Fibroblast of skin of back (primary cell): ENCODE data around the gene DNAH3. TPM values are rescaled to one million over a fixed set of nuclear protein-coding genes. Genes with fewer than 3 reads are reported as not detected.
A peak's percentile ranks its signal among the peaks of the same experiment; 100 is the strongest.
"Not testable (repeated sequence)": the region's sequence is repeated elsewhere in the genome, so short reads cannot be mapped to it uniquely, and the experiment has no call there.

Experiments used
- DNase-seq: peaks from one replicate; pipeline ENCODE4 v3.0.0-alpha.2; 2013
- polyA plus RNA-seq, 2 experiments: library from polyadenylated mRNA; unstranded; fragments of 120-200 nt; gene quantifications; one replicate each; pipeline ENCODE4 v1.2.1, GENCODE V29; 2013; ENCODE audit not compliant: insufficient read length in 2 of 2

DNAH3 gene, protein sequence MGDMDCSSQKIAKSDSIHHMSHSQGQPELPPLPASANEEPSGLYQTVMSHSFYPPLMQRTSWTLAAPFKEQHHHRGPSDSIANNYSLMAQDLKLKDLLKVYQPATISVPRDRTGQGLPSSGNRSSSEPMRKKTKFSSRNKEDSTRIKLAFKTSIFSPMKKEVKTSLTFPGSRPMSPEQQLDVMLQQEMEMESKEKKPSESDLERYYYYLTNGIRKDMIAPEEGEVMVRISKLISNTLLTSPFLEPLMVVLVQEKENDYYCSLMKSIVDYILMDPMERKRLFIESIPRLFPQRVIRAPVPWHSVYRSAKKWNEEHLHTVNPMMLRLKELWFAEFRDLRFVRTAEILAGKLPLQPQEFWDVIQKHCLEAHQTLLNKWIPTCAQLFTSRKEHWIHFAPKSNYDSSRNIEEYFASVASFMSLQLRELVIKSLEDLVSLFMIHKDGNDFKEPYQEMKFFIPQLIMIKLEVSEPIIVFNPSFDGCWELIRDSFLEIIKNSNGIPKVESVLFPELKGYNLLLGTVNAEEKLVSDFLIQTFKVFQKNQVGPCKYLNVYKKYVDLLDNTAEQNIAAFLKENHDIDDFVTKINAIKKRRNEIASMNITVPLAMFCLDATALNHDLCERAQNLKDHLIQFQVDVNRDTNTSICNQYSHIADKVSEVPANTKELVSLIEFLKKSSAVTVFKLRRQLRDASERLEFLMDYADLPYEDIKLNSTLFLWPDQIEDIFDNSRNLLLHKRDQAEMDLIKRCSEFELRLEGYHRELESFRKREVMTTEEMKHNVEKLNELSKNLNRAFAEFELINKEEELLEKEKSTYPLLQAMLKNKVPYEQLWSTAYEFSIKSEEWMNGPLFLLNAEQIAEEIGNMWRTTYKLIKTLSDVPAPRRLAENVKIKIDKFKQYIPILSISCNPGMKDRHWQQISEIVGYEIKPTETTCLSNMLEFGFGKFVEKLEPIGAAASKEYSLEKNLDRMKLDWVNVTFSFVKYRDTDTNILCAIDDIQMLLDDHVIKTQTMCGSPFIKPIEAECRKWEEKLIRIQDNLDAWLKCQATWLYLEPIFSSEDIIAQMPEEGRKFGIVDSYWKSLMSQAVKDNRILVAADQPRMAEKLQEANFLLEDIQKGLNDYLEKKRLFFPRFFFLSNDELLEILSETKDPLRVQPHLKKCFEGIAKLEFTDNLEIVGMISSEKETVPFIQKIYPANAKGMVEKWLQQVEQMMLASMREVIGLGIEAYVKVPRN (N-terminal part only)
- polyA plus RNA-seq (2013, experiment 1 of 2; ENCODE audit: insufficient read length), result not detected
- polyA plus RNA-seq (2013, experiment 2 of 2; ENCODE audit: insufficient read length), result not detected

GRCh38 chr16:21150375-21151001 is at the start of gene DNAH3:
Gene DNAH3 (minus strand): TSS chr16:21150846. CDS start chr16:21150319, 527 bp downstream.
- DNase-seq, result no peak

- DNase-seq, result no peak
Measured at GRCh38 chr16:21199607-21200218, 49.1 kb upstream of the DNAH3 start.

- no peak for DNase-seq
Measured at GRCh38 chr16:21197621-21198020, 47.0 kb upstream of the DNAH3 start.

DNA sequence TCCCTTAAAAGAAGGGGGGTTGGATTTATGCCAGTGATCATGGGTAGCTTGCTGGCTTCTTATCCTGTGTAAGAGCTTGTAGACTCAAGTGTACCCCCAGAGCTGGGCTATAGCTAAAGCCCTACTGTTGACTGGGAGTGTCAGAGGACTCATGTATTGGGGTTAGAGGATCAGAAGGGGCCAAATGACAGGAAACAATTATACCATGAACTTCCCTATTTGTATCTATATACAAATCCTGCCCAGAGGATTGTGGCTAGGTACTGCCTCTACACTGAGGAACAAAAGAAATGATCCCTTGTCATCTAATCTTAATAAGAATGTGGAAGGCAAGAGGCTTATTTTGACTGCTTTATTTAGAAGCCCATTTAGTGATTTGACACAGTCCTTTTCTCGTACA is 46.5 kb upstream of the DNAH3 start:
- no peak for DNase-seq

DNA sequence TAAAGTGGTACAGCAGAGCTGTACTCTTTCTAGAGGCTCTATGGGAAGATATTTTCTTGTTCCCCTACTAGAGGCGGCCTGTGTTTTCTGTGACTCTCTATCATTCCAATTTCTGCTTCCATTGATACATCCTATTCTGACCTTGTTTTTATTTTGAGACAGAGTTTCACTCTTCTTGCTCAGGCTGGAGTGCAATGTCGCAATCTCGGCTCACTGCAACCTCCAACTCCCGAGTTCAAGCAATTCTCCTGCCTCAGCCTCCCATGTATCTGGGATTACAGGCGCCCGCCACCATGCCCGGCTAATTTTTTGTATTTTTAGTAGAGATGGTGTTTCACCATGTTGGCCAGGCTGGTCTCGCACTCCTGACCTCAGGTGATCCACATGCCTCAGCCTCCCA is 44.7 kb upstream of the DNAH3 start:
- not testable (repeated sequence) for DNase-seq

DNA sequence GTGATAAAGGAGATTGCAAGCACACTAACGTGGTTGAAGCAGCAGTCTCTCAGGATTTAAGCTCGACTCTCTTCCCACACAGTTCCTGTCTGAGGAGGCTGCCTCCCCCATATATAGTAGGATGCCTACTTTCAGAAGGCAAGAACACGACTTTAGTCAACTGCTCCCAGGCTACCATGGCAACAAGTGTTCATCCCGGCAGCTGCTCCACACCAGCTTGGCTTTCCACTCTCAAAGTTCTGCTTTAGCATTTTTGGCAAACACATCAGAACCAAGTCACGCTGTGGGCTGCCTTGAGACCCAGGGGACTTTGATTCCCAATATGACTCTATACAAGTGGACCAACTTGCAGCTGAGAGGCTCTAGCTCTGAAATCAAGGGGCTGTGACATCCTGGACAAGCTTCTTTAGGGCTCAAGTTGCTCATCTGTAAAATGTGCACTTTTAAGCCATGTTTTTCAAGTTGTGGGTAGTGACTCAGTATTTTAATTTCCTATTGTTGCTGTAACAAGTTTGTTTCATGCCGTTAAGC is 44.2 kb upstream of the DNAH3 start:
- peak; percentile 60 for DNase-seq

DNA sequence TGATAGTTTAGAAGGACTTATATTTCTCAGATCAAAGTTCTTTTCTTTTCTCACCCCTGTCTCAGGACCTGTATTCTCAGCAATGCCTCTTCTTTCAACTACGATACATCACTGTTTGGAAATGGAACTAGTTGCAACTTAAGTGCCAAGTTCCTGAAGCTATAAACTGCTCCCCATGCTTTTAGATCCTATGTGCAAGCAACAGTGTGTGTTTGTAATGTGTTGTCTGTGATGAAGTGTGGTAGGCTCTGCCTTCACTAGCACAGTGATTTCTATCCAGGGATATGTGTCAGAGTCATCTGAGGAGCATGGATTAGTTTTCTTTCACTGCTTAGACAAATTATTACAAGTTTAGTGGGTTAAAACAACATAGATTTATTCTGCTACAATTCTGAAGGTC is 42.3 kb upstream of the DNAH3 start:
- no peak for DNase-seq

GRCh38 chr16:21190599-21190998 is 40.0 kb upstream of the DNAH3 start:
- DNase-seq, result peak; percentile 43

DNA sequence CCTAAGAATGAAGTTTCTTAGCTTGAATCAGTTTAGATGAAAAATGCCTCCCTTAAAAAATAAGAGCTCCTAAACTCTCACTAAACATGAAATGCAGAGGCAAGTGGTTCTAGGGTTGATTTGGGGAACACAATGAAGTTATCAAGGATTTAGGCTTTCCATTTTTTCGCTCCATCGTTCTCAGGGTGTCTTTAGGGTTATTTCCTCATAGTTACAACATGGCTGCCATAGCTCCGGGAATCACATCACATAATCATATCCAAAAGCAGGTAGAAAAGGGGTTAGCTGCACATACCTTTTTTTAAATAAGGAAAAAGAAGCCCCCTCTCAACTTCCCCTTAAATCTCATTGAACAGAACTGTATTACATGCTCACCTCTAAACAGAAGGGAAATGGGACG is 39.4 kb upstream of the DNAH3 start:
- no peak for DNase-seq

GRCh38 chr16:21189311-21189710 is 38.7 kb upstream of the DNAH3 start:
- DNase-seq, result no peak

DNA sequence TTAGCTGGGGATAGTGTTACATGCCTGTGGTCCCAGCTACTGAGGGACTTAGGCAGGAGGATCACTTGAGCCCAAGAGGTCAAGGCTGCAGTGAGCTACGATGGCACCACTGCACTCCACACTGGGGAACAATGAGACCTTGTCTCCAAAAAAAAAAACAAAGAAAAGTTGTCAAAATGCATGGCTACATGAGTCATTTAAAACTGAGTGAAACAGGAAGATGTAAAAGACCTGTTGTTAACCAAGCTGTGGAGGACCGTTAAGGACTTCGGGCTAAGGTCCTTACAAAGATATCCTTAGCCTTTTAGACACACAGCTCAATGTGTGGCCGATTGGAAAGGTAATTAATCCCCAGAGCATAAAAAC is 35.7 kb upstream of the DNAH3 start:
- DNase-seq, result no peak

GRCh38 chr16:21185659-21186325 is 35.1 kb upstream of the DNAH3 start:
- no peak for DNase-seq

- DNase-seq, result no peak
Measured at GRCh38 chr16:21184834-21185233, 34.2 kb upstream of the DNAH3 start.

DNA sequence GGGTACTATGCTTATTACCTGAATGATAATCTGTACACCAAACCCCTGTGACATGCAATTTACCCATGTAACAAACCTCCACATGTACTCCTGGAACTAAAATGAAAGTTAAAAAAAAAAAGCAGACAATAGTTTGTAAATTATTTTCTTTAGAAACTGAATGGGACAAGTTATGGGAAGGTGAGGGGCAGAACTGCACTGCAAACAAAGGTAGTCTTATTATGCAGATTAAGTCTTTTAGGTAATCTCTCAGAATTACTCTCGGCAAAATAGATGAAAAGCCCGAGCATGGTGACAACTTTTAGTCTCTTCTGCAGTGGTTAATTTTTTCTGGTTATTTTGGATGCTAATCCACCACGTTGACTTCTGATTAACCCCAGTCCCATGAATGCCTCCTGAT is 33.3 kb upstream of the DNAH3 start:
- no peak for DNase-seq

GRCh38 chr16:21179983-21180365 is 29.3 kb upstream of the DNAH3 start:
- no peak for DNase-seq

DNA sequence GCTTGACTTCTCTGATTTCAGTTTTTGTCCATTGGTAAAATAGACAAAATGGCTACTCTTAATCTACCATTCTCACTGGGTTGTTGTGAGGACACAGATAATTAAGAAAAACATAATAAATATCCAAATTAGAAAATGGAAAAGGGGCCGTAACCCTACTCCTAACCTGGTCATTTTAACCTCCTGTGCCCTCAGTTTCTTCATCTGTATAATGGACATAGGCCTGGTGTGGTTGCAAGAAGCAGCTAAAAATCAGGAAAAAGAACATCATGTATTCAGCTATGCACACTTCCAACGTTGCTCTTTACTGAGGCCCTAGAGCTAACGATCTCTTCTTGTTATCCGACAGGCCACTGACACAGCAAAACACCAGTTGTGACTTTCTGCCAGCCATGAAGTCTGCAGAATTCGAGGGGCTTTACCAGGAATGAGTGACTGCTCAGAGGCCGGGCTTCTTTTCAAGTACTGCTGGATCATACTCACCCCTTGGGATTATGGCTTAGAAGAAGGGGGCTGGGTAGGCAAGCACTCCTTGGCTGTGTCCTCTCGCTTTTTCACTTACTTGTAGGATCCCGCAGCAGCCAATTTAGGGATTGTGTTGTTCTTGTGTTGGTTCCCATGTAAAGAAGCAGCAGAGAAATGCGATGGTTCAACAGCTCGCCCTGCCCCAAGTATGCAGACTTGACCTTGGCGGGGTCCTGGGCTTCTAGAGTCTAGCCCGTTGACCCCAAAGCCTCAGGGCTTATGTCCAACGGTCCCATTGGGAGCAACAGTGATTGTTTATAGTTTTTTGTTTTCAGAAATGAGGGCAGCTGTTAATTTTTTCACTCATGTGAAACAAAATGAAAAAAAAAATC is 28.7 kb upstream of the DNAH3 start:
- no peak for DNase-seq

GRCh38 chr16:21175397-21175796 is 24.8 kb upstream of the DNAH3 start:
- no peak for DNase-seq

GRCh38 chr16:21172650-21173049 is 22.0 kb upstream of the DNAH3 start:
- DNase-seq, result no peak

- DNase-seq, result not testable (repeated sequence)
Measured at GRCh38 chr16:21170116-21170515, 19.5 kb upstream of the DNAH3 start.
